ENCODE results near the gene SEMA3B. TPM values are rescaled to one million over a fixed set of nuclear protein-coding genes. Genes with fewer than 3 reads are reported as not detected.
"Not testable (repeated sequence)": the region's sequence is repeated elsewhere in the genome, so short reads cannot be mapped to it uniquely, and the experiment has no call there.

Gene SEMA3B
- total RNA-seq, 1 experiment from 2014 or later, result 0.43 TPM

- Histone ChIP-seq H3K4me1 (ENCODE audit: insufficient read depth, low read length, poor library complexity, severe bottlenecking) (no peaks in the 10 kb centered on the region), H3K27ac (ENCODE audit: low read depth, low read length, poor library complexity, severe bottlenecking) (no peak within 1 kb of the TSS), H3K36me3 (ENCODE audit: insufficient read depth, low read length, poor library complexity, severe bottlenecking) (no peaks in the 10 kb centered on the region), H3K9me3 (ENCODE audit: low read depth, low read length, poor library complexity, severe bottlenecking) (no peaks in the 10 kb centered on the region), H3K4me3 (ENCODE audit: low read depth, low read length, poor library complexity, severe bottlenecking) (no peak within 1 kb of the TSS), H3K27me3 (replicated peaks; ENCODE audit: insufficient read depth, low read depth, low read length, poor library complexity) (no peaks in the 10 kb centered on the region)
- CTCF ChIA-PET, result no interaction called here
- BruUV-seq (replicated peaks), result no TSS peak
- POLR2A ChIA-PET (ENCODE audit: low non-redundant PET), result no interaction called here
- TF ChIP-seq CTCF (conservative IDR thresholded peaks at IDR 0.05; ENCODE audit: low read depth, low read length), result no peak
- no peak for TF ChIP-seq EZH2 (IDR thresholded peaks at IDR 0.05; ENCODE audit: borderline replicate concordance, low read depth, low read length, poor library complexity, severe bottlenecking)
- DNase-seq (ENCODE audit: low spot score), result no peak
- intact Hi-C loops (cut with micrococcal nuclease; ENCODE audit: unreplicated experiment), result no loop called here
These were observed 9.9 kb downstream of the SEMA3B start, which contains the start of gene LSMEM2 for GRCh38 chr3:50278880-50279224. LSMEM2 (plus strand) TSS chr3:50279087; CDS start chr3:50279114, 27 bp downstream.

- intact Hi-C loops (cut with micrococcal nuclease; ENCODE audit: unreplicated experiment), result no loop called here
- POLR2A ChIA-PET (ENCODE audit: low non-redundant PET), result no interaction called here
- BruUV-seq (replicated peaks), result no TSS peak
These were observed 10.5 kb downstream of the SEMA3B start for GRCh38 chr3:50279255-50280016.

GRCh38 chr3:50284121-50284520 is 15.2 kb downstream of the SEMA3B start:
- H3K27ac ChIP-seq (ENCODE audit: low read depth, low read length, poor library complexity, severe bottlenecking); DNase-seq (ENCODE audit: low spot score); intact Hi-C loops (cut with micrococcal nuclease; ENCODE audit: unreplicated experiment); POLR2A ChIA-PET (ENCODE audit: low non-redundant PET); H3K9me3 ChIP-seq (ENCODE audit: low read depth, low read length, poor library complexity, severe bottlenecking); H3K27me3 ChIP-seq (replicated peaks; ENCODE audit: insufficient read depth, low read depth, low read length, poor library complexity); BruUV-seq (replicated peaks); H3K4me1 ChIP-seq (ENCODE audit: insufficient read depth, low read length, poor library complexity, severe bottlenecking); CTCF ChIA-PET; H3K4me3 ChIP-seq (ENCODE audit: low read depth, low read length, poor library complexity, severe bottlenecking); H3K36me3 ChIP-seq (ENCODE audit: insufficient read depth, low read length, poor library complexity, severe bottlenecking): not testable (repeated sequence)

More at GRCh38 chr3:50279255-50280016, 10.5 kb downstream of the SEMA3B start:
- TF ChIP-seq CTCF (conservative IDR thresholded peaks at IDR 0.05; ENCODE audit: low read depth, low read length) (no peak), EZH2 (IDR thresholded peaks at IDR 0.05; ENCODE audit: borderline replicate concordance, low read depth, low read length, poor library complexity, severe bottlenecking) (no peak)
- no peak overlapping the region for H3K4me3 ChIP-seq (ENCODE audit: low read depth, low read length, poor library complexity, severe bottlenecking)
- H3K4me1 ChIP-seq (ENCODE audit: insufficient read depth, low read length, poor library complexity, severe bottlenecking), result no peaks in the 10 kb centered on the region
- H3K27ac ChIP-seq (ENCODE audit: low read depth, low read length, poor library complexity, severe bottlenecking), result no peak overlapping the region
- CTCF ChIA-PET, result no interaction called here
- H3K36me3 ChIP-seq (ENCODE audit: insufficient read depth, low read length, poor library complexity, severe bottlenecking), result no peaks in the 10 kb centered on the region
- no peaks in the 10 kb centered on the region for H3K9me3 ChIP-seq (ENCODE audit: low read depth, low read length, poor library complexity, severe bottlenecking)
- no peaks in the 10 kb centered on the region for H3K27me3 ChIP-seq (replicated peaks; ENCODE audit: insufficient read depth, low read depth, low read length, poor library complexity)
- DNase-seq (ENCODE audit: low spot score), result no peak
